Transverse colon (tissue), 3 donors: ENCODE measurements around the gene SYTL4.

Experiments used
- CTCF ChIP-seq, 5 experiments: fragments of 200-600 bp in 3 of 5; fragments of 450-650 bp in 2 of 5; sonication (generic) in 3 of 5; IDR thresholded peaks; 1 replicate in 2 of 5; 2 replicates in 3 of 5; pipeline ENCODE4 v1.5.1; 2016 to 2017; ENCODE audit warnings: antibody characterized with exemption in 5 of 5, inconsistent platforms in 3 of 5, mild to moderate bottlenecking in 2 of 5, moderate library complexity in 1 of 5
- POLR2A ChIP-seq: fragments of 450-650 bp; IDR thresholded peaks from one replicate; pipeline ENCODE4 v1.6.1; 2016; ENCODE audit warnings: antibody characterized with exemption, mild to moderate bottlenecking, moderate library complexity

GRCh38 chrX:100704581-100705203 is 27.2 kb downstream of the SYTL4 start:
- no peak for TF ChIP-seq CTCF (IDR thresholded peaks at IDR 0.05)
- no peak for TF ChIP-seq POLR2A
